OCI-M2 (cell line): ENCODE measurements around the gene OR10H2.
"Not testable (repeated sequence)": the region's sequence is repeated elsewhere in the genome, so short reads cannot be mapped to it uniquely, and the experiment has no call there.

Source experiments
- DNase-seq: peaks from one replicate; lab custom pipeline; 2025; ENCODE audit not compliant: unreplicated experiment; lab: John Stamatoyannopoulos, UW

Gene OR10H2

GRCh38 chr19:15727724-15728123, at the start of gene OR10H2:
Gene OR10H2 (plus strand): TSS chr19:15728024. CDS start chr19:15728044, 20 bp downstream.
- DNase-seq: no peak

GRCh38 chr19:15679089-15679488, 48.7 kb upstream of the OR10H2 start:
- DNase-seq: no peak

GRCh38 chr19:15679865-15680264, 48.0 kb upstream of the OR10H2 start:
- not testable (repeated sequence) for DNase-seq

- no peak for DNase-seq
Observed at GRCh38 chr19:15680478-15681322, 47.1 kb upstream of the OR10H2 start.

GRCh38 chr19:15683411-15683810, 44.4 kb upstream of the OR10H2 start:
- no peak for DNase-seq

GRCh38 chr19:15684828-15685227, 43.0 kb upstream of the OR10H2 start:
- DNase-seq: no peak

- no peak for DNase-seq
Observed at GRCh38 chr19:15696654-15697194, 31.1 kb upstream of the OR10H2 start.

GRCh38 chr19:15701757-15702533, 25.9 kb upstream of the OR10H2 start:
- DNase-seq: no peak

- DNase-seq: no peak
Observed at GRCh38 chr19:15702534-15702930, 25.3 kb upstream of the OR10H2 start.

GRCh38 chr19:15714638-15715037, 13.2 kb upstream of the OR10H2 start:
- no peak for DNase-seq

- no peak for DNase-seq
Observed at GRCh38 chr19:15715642-15716041, 12.2 kb upstream of the OR10H2 start.

GRCh38 chr19:15717809-15718208, 10.0 kb upstream of the OR10H2 start:
- no peak for DNase-seq

- DNase-seq: no peak
Observed at GRCh38 chr19:15721268-15721667, 6.6 kb upstream of the OR10H2 start.

GRCh38 chr19:15722956-15723355, 4.9 kb upstream of the OR10H2 start:
- DNase-seq: no peak

- no peak for DNase-seq
Observed at GRCh38 chr19:15730538-15730937, 2.7 kb downstream of the OR10H2 start.

- DNase-seq: no peak
Observed at GRCh38 chr19:15732388-15732787, 4.6 kb downstream of the OR10H2 start.

GRCh38 chr19:15733895-15734294, 6.1 kb downstream of the OR10H2 start:
- DNase-seq: no peak

- no peak for DNase-seq
Observed at GRCh38 chr19:15737722-15738121, 9.9 kb downstream of the OR10H2 start, which contains the start of gene OR10H3. Gene OR10H3 (plus strand): TSS chr19:15737985. CDS start chr19:15741393, 3,408 bp downstream.

- no peak for DNase-seq
Observed at GRCh38 chr19:15740785-15741184, 13.0 kb downstream of the OR10H2 start.

- DNase-seq: no peak
Observed at GRCh38 chr19:15748239-15748638, 20.4 kb downstream of the OR10H2 start.

GRCh38 chr19:15758379-15758778, 30.6 kb downstream of the OR10H2 start:
- no peak for DNase-seq
